H4 (cell line): Measurements from ENCODE around the gene TSHZ1. TPM values are rescaled to one million over a fixed set of nuclear protein-coding genes. Genes with fewer than 3 reads are reported as not detected.

ENCODE experiments used
- DNase-seq: peaks from one replicate; pipeline ENCODE4 v3.0.0-alpha.2; 2015; ENCODE audit warnings: low spot score
- total RNA-seq: library from RNA; depleted of rRNA; stranded (reverse); fragments of >200 nt; shearing (Covaris generic); gene quantifications from 2 replicates; pipeline ENCODE4 v1.2.3, GENCODE V29; 2014

Gene TSHZ1
- total RNA-seq, 1 experiment from 2014 or later = 8.9 TPM

GRCh38 chr18:75220551-75221355, 10.2 kb downstream of the TSHZ1 start:
- no peak for DNase-seq

- no peak for DNase-seq
Observed at GRCh38 chr18:75221397-75221796, 10.8 kb downstream of the TSHZ1 start.

GRCh38 chr18:75221897-75222296, 11.3 kb downstream of the TSHZ1 start:
- no peak for DNase-seq

- no peak for DNase-seq
Observed at GRCh38 chr18:75222407-75222806, 11.8 kb downstream of the TSHZ1 start.

- DNase-seq = no peak
Observed at GRCh38 chr18:75223687-75224347, 13.2 kb downstream of the TSHZ1 start.

GRCh38 chr18:75226286-75226955, 15.8 kb downstream of the TSHZ1 start:
- no peak for DNase-seq

GRCh38 chr18:75226956-75227316, 16.3 kb downstream of the TSHZ1 start:
- DNase-seq = no peak

GRCh38 chr18:75227535-75228296, 17.1 kb downstream of the TSHZ1 start:
- no peak for DNase-seq

- no peak for DNase-seq
Observed at GRCh38 chr18:75228967-75229366, 18.4 kb downstream of the TSHZ1 start.

GRCh38 chr18:75229437-75229836, 18.8 kb downstream of the TSHZ1 start:
- no peak for DNase-seq

GRCh38 chr18:75230163-75231052, 19.8 kb downstream of the TSHZ1 start:
- no peak for DNase-seq

GRCh38 chr18:75231053-75231406, 20.4 kb downstream of the TSHZ1 start:
- DNase-seq = peak; percentile 22

GRCh38 chr18:75234901-75235300, 24.3 kb downstream of the TSHZ1 start:
- DNase-seq = no peak

GRCh38 chr18:75235896-75236295, 25.3 kb downstream of the TSHZ1 start:
- no peak for DNase-seq

GRCh38 chr18:75238100-75238499, 27.5 kb downstream of the TSHZ1 start:
- no peak for DNase-seq

GRCh38 chr18:75238786-75239185, 28.2 kb downstream of the TSHZ1 start:
- DNase-seq = no peak

GRCh38 chr18:75240433-75240832, 29.8 kb downstream of the TSHZ1 start:
- DNase-seq = no peak

- DNase-seq = no peak
Observed at GRCh38 chr18:75241705-75242104, 31.1 kb downstream of the TSHZ1 start.

GRCh38 chr18:75244351-75245313, 34.0 kb downstream of the TSHZ1 start:
- no peak for DNase-seq
